NCI-H345 treated with DMSO at 0.1 percent for 48 hours (cell line): ENCODE data around the gene EDEM3.
"Not testable (repeated sequence)": the region's sequence is repeated elsewhere in the genome, so short reads cannot be mapped to it uniquely, and the experiment has no call there.

Source experiments
- DNase-seq: peaks from one replicate; lab custom pipeline; 2025; ENCODE audit not compliant: unreplicated experiment; lab: John Stamatoyannopoulos, UW

The EDEM3 gene

DNA sequence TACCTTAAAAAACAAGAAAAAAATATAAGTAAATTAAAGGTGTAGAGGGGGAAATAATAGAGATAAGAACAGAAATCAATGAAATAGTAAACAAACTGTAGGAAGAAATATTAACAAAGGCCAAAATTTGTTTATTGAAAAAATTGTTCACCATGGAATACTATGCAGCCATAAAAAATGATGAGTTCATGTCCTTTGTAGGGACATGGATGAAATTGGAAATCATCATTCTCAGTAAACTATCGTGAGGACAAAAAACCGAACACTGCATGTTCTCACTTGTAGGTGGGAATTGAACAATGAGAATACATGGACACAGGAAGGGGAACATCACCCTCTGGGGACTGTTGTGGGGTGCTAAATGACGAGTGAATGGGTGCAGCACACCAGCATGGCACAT is 75.2 kb downstream of the EDEM3 start:
- not testable (repeated sequence) for DNase-seq

DNA sequence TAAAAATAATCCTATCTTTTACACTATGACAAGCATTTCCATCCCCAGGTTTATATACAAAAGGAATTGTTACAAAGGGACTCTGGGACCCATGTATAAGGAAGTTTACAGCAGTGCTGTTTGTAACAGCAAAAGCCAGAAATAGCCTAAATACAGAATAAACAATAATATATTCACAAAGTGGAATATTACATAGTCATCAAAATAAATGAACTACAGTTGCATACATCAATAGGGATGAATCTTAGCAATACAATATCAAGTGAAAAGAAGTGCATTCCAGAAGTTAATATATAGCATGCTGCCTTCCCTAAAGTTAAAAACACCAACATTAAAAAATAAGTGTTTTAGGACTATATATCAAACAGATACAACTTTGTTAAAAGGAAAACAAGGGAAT is 77.3 kb downstream of the EDEM3 start:
- no peak for DNase-seq

- no peak for DNase-seq
These were observed 81.4 kb downstream of the EDEM3 start for GRCh38 chr1:184673305-184673704.

DNA sequence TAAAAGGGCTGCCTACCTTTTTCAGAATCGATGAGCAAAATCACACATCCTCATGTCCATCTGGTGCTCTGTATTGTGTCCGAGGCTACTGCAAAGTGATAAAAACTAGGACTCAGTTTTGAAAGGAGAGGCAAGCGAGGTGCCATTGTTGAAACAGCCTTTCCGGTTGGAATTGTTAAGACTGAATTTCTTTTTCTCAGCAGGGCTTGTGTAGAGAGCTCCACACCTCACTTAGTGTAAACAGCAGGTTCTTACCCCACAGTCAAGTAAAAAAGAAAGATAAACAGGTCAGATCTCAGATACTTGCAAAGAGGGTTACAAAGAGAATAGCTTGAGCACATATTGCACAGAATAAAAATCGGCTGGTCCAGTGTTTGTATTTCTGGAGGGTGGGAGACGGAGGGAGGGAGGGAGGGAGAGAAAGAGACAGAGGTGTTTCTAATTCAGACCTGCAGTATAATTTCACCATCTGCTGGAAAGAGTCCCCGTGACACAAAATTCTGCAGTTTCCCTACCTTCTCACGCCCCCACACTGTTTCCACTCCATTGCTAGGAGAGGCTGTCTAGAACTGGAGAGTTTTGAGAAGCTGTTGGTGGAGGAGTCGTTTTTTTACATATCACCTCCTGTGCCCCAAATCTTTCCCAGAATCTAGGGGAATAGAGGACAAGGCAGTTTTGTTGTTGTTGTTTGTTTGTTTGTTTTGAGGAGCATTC is 82.5 kb downstream of the EDEM3 start:
- peak; percentile 34 for DNase-seq

GRCh38 chr1:184669391-184669790 is 85.3 kb downstream of the EDEM3 start:
- no peak for DNase-seq

DNA sequence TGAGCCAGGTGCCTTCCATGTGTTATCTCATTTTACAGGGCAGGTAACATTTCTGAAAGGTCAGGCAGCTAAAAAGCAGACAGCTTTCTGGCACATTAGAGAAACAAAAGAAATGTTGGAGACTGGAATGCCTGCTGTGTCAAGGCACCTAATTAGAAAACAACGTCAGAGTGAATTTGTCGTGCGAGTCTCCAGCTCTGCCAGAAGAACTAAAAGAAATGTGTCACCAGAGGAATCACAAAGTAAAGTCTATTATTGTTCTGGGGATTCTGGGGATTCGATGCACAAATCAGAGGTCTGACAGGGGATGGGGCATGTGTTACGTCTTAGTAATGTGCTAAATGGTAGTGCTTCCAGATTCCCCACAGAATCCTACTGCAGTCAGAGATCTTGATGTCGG is 89.3 kb downstream of the EDEM3 start:
- no peak for DNase-seq

DNA sequence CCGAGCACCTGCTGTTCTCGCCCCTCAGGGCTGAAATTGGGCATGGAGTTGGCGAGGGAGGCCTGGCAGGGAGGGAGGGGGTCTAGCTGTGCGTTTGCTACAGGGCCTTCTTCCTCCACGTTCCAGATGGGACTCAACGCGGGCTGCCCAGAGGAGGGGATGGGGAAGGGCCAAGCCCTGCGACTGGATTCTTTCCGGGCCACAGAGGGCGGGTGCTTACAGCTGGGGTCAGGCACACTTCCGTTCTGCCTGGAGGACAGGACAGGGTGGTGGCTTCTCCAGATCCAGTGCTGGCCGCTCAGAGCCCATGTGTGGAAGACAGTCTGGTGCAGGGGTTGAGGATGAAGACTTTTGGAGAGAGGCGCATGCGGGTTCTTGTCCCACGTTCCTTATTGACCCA is 90.0 kb downstream of the EDEM3 start:
- DNase-seq: no peak

- DNase-seq: peak; percentile 73
These were observed 90.5 kb downstream of the EDEM3 start for GRCh38 chr1:184664042-184664660.

GRCh38 chr1:184661801-184662200 is 92.9 kb downstream of the EDEM3 start:
- DNase-seq: no peak

DNA sequence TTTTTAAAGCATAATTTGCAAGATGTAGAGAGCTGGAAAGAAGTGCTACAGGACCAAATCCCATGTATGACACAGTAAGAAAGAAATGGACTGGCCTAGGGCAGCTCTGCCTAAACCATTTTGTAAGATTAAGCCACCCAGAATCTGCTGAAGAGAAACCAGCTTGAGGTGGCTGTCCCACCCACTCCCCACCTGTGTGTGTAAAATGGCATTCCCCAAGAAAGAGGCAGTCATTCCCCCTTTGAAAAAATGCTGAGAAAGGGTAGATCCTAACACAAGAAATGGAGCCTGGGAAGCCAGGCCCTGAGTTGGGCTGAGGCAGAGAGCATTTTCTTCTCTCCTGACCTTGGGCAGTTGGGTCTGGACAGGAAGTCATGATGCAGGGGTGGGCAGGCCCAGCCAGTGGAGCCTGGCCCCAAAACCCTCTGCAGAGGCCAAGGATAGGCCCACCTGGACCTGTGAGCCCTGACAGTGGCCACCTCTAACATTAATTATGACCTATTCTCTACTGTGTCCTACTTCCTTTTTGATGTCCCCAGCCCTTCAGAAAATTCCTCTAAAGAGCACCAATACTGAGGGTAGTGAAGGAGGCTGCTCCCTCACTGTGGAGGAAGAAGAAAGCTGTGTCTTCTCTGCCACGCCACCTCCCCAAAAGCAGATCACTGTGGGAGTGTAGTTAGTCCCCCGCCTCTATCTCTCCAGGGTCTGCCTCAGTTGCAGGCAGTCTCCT is 94.0 kb downstream of the EDEM3 start:
- no peak for DNase-seq

- no peak for DNase-seq
These were observed 96.6 kb downstream of the EDEM3 start for GRCh38 chr1:184658055-184658454.

GRCh38 chr1:184656221-184656620 is 98.4 kb downstream of the EDEM3 start:
- DNase-seq: no peak

DNA sequence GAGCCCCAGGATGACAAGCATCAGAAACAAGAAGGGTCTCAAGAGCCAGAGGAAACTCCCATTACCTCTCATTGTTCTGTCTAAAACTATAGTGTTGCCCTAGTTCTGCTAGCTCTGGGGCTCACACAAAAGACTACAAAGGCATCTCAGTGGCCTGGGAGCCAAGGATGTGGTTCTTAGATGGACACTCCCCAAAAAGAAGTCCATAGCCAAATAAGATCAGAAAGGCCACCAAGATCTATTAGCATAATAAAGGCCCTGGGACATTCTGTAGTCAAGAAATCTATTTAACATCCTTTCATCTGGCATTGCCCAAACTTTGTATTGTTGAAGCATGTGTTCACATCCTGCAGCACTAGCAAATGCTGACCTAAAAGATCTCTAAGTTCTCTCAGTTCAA is 99.5 kb downstream of the EDEM3 start:
- DNase-seq: no peak

- no peak for DNase-seq
These were observed 104.3 kb downstream of the EDEM3 start for GRCh38 chr1:184650177-184650866.

DNA sequence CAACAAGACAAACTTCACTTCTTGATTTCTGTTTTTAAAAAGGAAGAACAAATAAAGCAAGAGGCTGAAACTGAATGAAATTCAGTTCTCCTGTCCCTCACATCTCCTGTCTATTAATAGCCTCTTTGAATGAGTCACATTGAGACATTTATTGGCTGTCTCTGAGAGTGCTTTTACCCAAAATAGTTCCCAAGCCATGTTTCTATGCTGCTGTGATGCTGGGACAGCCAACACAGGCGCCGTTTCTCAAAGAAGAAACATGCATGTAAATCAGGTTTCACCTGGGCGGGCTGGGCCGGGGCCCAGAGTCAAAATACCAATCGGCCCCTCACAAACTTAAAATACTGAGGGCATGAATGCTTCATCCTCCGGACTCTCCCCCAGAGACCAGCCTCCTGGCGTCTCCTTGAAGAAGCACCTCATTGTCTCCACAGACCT is 105.2 kb downstream of the EDEM3 start:
- no peak for DNase-seq

DNA sequence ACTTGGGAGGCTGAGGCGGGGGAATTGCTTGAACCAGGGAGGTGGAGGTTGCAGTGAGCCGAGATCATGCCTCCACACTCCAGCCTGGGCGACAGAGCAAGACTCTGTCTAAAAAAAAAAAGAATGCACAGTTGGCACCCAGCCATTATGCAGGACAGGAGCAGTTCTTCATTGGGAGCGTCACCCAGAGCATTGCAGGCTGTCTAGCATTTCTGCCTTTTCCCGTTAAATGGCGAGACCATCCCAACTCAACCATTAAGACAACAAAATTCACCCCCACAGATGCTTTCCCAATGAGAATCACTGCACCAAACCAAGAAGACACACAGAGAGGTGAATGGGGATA is 105.8 kb downstream of the EDEM3 start:
- no peak for DNase-seq

- DNase-seq: no peak
These were observed 106.3 kb downstream of the EDEM3 start for GRCh38 chr1:184648160-184648855.

GRCh38 chr1:184647471-184647870 is 107.2 kb downstream of the EDEM3 start:
- no peak for DNase-seq

GRCh38 chr1:184646824-184647223 is 107.8 kb downstream of the EDEM3 start:
- DNase-seq: no peak

DNA sequence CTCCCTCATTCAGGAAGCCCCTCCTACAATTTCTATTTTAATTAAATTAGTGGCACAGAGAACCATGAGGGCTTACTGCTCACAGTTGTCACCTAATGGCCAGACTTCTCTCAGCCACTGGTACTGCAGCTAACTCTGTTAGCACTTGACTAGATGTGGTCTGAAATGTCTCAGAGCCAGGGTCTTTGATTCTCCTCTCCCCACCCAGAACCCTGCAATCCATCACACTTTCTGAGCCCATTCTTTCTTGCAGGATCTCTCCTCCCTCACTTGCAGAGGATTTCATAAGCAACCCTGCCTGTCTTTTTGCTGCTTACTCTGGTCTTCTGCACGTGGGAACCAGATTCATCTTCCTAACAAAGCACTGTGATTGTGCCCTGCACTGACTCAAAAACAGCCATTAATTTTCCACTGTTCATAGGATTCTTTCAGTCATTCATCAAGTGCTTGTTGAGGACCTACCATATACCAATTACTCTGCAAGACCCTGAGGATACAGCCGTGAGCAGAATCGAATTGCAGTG is 108.4 kb downstream of the EDEM3 start:
- no peak for DNase-seq

DNA sequence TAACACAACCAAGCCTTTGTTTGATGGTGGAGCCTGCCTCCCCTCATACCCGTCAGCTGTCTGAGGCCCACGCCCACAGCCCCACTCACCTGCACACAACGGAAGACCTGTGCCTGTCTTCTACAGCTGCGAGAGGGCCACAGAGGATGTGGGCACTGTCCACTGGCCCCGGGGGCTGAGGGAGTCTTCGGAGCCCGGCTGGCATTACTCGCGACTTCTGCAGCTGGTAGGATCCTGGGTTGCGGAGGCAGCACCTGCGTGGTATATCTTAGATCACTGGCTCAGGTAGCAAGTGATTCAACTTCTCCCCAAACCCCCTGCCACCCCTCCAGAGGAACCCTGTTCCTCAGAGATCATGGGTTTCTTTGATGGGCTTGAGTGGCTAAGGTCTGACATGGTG is 109.9 kb downstream of the EDEM3 start:
- DNase-seq: no peak
